Stimulated activated CD8-positive, alpha-beta memory T cell treated with anti-CD3 and anti-CD28 coated beads, Interleukin-4, amount 100 ng/mL, for 24 hours (primary cell): ENCODE data around the gene LEMD3.

ENCODE experiments used
- DNase-seq: peaks from one replicate; pipeline ENCODE4 v3.0.0-alpha.2; 2020; ENCODE audit warnings: low read depth

LEMD3 gene

GRCh38 chr12:65208964-65209654, 39.7 kb downstream of the LEMD3 start:
- no peak for DNase-seq

GRCh38 chr12:65209655-65210043, 40.3 kb downstream of the LEMD3 start:
- no peak for DNase-seq

- DNase-seq: no peak
Measured at GRCh38 chr12:65217086-65217485, 47.7 kb downstream of the LEMD3 start.

- no peak for DNase-seq
Measured at GRCh38 chr12:65220761-65221160, 51.4 kb downstream of the LEMD3 start.

GRCh38 chr12:65229441-65229840, 60.1 kb downstream of the LEMD3 start:
- DNase-seq: no peak

- DNase-seq: no peak
Measured at GRCh38 chr12:65232476-65233077, 63.2 kb downstream of the LEMD3 start.

- no peak for DNase-seq
Measured at GRCh38 chr12:65237153-65237552, 67.8 kb downstream of the LEMD3 start.

- DNase-seq: no peak
Measured at GRCh38 chr12:65238609-65239008, 69.2 kb downstream of the LEMD3 start.

GRCh38 chr12:65248656-65249633, 79.6 kb downstream of the LEMD3 start:
- no peak for DNase-seq

GRCh38 chr12:65252515-65252914, 83.1 kb downstream of the LEMD3 start:
- no peak for DNase-seq

GRCh38 chr12:65257986-65258385, 88.6 kb downstream of the LEMD3 start:
- DNase-seq: no peak

GRCh38 chr12:65259501-65259900, 90.1 kb downstream of the LEMD3 start:
- no peak for DNase-seq

- no peak for DNase-seq
Measured at GRCh38 chr12:65263777-65264176, 94.4 kb downstream of the LEMD3 start.

- DNase-seq: no peak
Measured at GRCh38 chr12:65266408-65266807, 97.0 kb downstream of the LEMD3 start.

- no peak for DNase-seq
Measured at GRCh38 chr12:65269603-65270002, 100.2 kb downstream of the LEMD3 start.

GRCh38 chr12:65274602-65275272, 105.4 kb downstream of the LEMD3 start:
- DNase-seq: no peak

GRCh38 chr12:65275627-65276026, 106.2 kb downstream of the LEMD3 start:
- no peak for DNase-seq

GRCh38 chr12:65276916-65277530, 107.6 kb downstream of the LEMD3 start:
- no peak for DNase-seq

- DNase-seq: no peak
Measured at GRCh38 chr12:65277994-65278575, 108.7 kb downstream of the LEMD3 start.

- no peak for DNase-seq
Measured at GRCh38 chr12:65278576-65279368, 109.4 kb downstream of the LEMD3 start, which contains the start of gene MSRB3. MSRB3 (plus strand) TSS chr12:65278683; CDS start chr12:65308580, 29,897 bp downstream.
